ENCODE measurements around the gene RUNDC1.
"Not testable (repeated sequence)": the region's sequence is repeated elsewhere in the genome, so short reads cannot be mapped to it uniquely, and the experiment has no call there.

Gene RUNDC1

GRCh38 chr17:42991471-42991870 is 11.1 kb downstream of the RUNDC1 start:
- TF ChIP-seq CTCF (IDR thresholded peaks at IDR 0.05; ENCODE audit: control insufficient read depth, insufficient read depth, low read depth, low read length, missing control alignments) = no peak
- H3K4me3 ChIP-seq (ENCODE audit: control insufficient read depth, low read depth, low read length) = no peak overlapping the region
- no peak for DNase-seq (ENCODE audit: low read depth)

GRCh38 chr17:42992872-42993271 is 12.5 kb downstream of the RUNDC1 start:
- DNase-seq (ENCODE audit: low read depth) = no peak
- no peak for TF ChIP-seq CTCF (IDR thresholded peaks at IDR 0.05; ENCODE audit: control insufficient read depth, insufficient read depth, low read depth, low read length, missing control alignments)

GRCh38 chr17:42993913-42994312 is 13.5 kb downstream of the RUNDC1 start:
- not testable (repeated sequence) for H3K4me3 ChIP-seq (ENCODE audit: control insufficient read depth, low read depth, low read length); DNase-seq (ENCODE audit: low read depth)

More at GRCh38 chr17:42992872-42993271, 12.5 kb downstream of the RUNDC1 start:
- H3K4me3 ChIP-seq (ENCODE audit: control insufficient read depth, low read depth, low read length) = no peak overlapping the region

- peak overlapping the region; percentile 22 for H3K4me3 ChIP-seq (ENCODE audit: control insufficient read depth, low read depth, low read length)
- DNase-seq (ENCODE audit: low read depth) = no peak
- no peak for TF ChIP-seq CTCF (IDR thresholded peaks at IDR 0.05; ENCODE audit: control insufficient read depth, insufficient read depth, low read depth, low read length, missing control alignments)
Measured at GRCh38 chr17:42997390-42997983, 17.1 kb downstream of the RUNDC1 start.

- DNase-seq (ENCODE audit: low read depth) = peak; percentile 100
- TF ChIP-seq CTCF (IDR thresholded peaks at IDR 0.05; ENCODE audit: control insufficient read depth, insufficient read depth, low read depth, low read length, missing control alignments) = peak; percentile 79
- peak within 1 kb of the TSS; percentile 76 for H3K4me3 ChIP-seq (ENCODE audit: control insufficient read depth, low read depth, low read length)
Measured at GRCh38 chr17:42997984-42998938, 17.9 kb downstream of the RUNDC1 start, which contains the start of gene RPL27. Gene RPL27 (plus strand): TSS chr17:42998419. CDS start chr17:42998751, 332 bp downstream.

- DNase-seq (ENCODE audit: low read depth) = no peak
- peak overlapping the region; percentile 76 for H3K4me3 ChIP-seq (ENCODE audit: control insufficient read depth, low read depth, low read length)
- TF ChIP-seq CTCF (IDR thresholded peaks at IDR 0.05; ENCODE audit: control insufficient read depth, insufficient read depth, low read depth, low read length, missing control alignments) = no peak
Measured at GRCh38 chr17:42999003-42999525, 18.7 kb downstream of the RUNDC1 start.

GRCh38 chr17:43000894-43001293 is 20.5 kb downstream of the RUNDC1 start:
- H3K4me3 ChIP-seq (ENCODE audit: control insufficient read depth, low read depth, low read length); DNase-seq (ENCODE audit: low read depth): not testable (repeated sequence)

Data from AG09309 (cell line).